ENCODE results near the gene PTP4A2.

PTP4A2 gene

GRCh38 chr1:31867546-31867945, 70.6 kb downstream of the PTP4A2 start:
- peaks cover 4% of the 10 kb centered on the region for H3K36me3 Mint-ChIP-seq (ENCODE audit: low read depth)
- peaks cover 3% of the 10 kb centered on the region for H3K27me3 Mint-ChIP-seq (ENCODE audit: low read depth)
- H3K4me3 Mint-ChIP-seq, result no peak overlapping the region
- H3K4me1 Mint-ChIP-seq, result no peaks in the 10 kb centered on the region
- TF ChIP-seq, protein P1, sequence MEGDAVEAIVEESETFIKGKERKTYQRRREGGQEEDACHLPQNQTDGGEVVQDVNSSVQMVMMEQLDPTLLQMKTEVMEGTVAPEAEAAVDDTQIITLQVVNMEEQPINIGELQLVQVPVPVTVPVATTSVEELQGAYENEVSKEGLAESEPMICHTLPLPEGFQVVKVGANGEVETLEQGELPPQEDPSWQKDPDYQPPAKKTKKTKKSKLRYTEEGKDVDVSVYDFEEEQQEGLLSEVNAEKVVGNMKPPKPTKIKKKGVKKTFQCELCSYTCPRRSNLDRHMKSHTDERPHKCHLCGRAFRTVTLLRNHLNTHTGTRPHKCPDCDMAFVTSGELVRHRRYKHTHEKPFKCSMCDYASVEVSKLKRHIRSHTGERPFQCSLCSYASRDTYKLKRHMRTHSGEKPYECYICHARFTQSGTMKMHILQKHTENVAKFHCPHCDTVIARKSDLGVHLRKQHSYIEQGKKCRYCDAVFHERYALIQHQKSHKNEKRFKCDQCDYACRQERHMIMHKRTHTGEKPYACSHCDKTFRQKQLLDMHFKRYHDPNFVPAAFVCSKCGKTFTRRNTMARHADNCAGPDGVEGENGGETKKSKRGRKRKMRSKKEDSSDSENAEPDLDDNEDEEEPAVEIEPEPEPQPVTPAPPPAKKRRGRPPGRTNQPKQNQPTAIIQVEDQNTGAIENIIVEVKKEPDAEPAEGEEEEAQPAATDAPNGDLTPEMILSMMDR (IDR thresholded peaks at IDR 0.05; ENCODE audit: unreplicated experiment in 3 of 3), result no peak
- peaks cover 3% of the 10 kb centered on the region for H3K9me3 Mint-ChIP-seq
- H3K27ac Mint-ChIP-seq, result no peak overlapping the region

DNA sequence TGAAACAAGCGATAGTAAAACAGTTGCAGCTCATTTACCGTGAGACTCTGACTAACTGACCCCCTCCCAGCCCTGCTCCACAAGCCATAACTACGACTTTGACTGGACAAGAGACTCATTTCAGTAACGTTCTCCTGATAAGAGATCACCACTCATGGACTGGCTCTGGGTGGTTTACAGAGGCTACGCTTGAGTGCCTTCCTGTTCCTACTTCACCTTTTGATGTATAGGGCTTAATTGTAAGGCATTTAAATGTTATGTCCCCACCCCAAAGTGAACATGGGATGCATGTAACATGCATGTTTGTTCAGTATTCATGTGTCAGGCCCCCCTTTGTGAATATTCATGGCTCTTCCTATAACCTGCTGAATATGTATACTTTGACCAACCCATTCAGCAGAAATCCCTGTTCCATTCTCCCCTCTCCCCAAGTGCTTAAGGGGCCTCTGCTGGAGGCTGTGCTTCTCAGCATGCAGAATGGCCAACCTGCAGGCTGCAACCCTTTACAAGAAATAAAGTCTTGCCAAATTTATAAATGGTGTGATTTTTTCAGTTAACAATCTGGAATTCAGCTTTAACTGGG, 71.6 kb downstream of the PTP4A2 start:
- H3K4me3 Mint-ChIP-seq, result no peak overlapping the region
- TF ChIP-seq, protein P1 (IDR thresholded peaks at IDR 0.05; ENCODE audit: unreplicated experiment in 3 of 3), result no peak
- H3K4me1 Mint-ChIP-seq, result no peaks in the 10 kb centered on the region
- peaks cover under 1% of the 10 kb centered on the region for H3K9me3 Mint-ChIP-seq
- H3K36me3 Mint-ChIP-seq (ENCODE audit: low read depth), result peaks cover under 1% of the 10 kb centered on the region
- peaks cover 3% of the 10 kb centered on the region for H3K27me3 Mint-ChIP-seq (ENCODE audit: low read depth)
- H3K27ac Mint-ChIP-seq, result no peak overlapping the region

- H3K36me3 Mint-ChIP-seq (ENCODE audit: low read depth), result no peaks in the 10 kb centered on the region
- H3K4me1 Mint-ChIP-seq, result no peaks in the 10 kb centered on the region
- H3K4me3 Mint-ChIP-seq, result no peak overlapping the region
- peaks cover 3% of the 10 kb centered on the region for H3K27me3 Mint-ChIP-seq (ENCODE audit: low read depth)
- no peaks in the 10 kb centered on the region for H3K9me3 Mint-ChIP-seq
- H3K27ac Mint-ChIP-seq, result no peak overlapping the region
- TF ChIP-seq, protein P1 (IDR thresholded peaks at IDR 0.05; ENCODE audit: unreplicated experiment in 3 of 3), result no peak
These were observed 72.3 kb downstream of the PTP4A2 start for GRCh38 chr1:31865728-31866449.

DNA sequence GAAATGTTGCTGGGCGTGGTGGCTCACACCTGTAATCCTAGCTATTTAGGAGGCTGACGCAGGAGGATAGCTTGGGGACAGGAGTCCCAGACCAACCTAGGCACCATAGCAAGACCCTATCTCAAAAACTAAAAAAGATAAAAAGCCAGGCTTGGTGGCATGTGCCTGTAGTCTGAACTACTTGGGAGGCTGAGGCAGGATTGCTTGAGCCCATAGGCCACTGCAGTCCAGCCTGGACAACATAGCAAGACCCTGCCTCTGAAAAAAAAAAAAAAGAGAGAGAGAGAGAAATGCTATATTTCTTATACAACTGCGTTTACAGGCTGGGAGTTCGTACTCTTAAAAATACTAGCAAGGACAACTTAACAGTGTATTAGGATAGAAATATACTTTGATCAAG, 76.1 kb downstream of the PTP4A2 start:
- TF ChIP-seq, protein P1 (IDR thresholded peaks at IDR 0.05; ENCODE audit: unreplicated experiment in 3 of 3), result no peak
- Mint-ChIP-seq H3K27ac (no peak overlapping the region), H3K9me3 (no peaks in the 10 kb centered on the region), H3K36me3 (ENCODE audit: low read depth) (no peaks in the 10 kb centered on the region), H3K27me3 (ENCODE audit: low read depth) (no peaks in the 10 kb centered on the region), H3K4me1 (no peaks in the 10 kb centered on the region), H3K4me3 (no peak overlapping the region)

- no peak overlapping the region for H3K27ac Mint-ChIP-seq
- no peaks in the 10 kb centered on the region for H3K4me1 Mint-ChIP-seq
- H3K27me3 Mint-ChIP-seq (ENCODE audit: low read depth), result no peaks in the 10 kb centered on the region
- TF ChIP-seq, protein P1 (IDR thresholded peaks at IDR 0.05; ENCODE audit: unreplicated experiment in 3 of 3), result no peak
- no peaks in the 10 kb centered on the region for H3K9me3 Mint-ChIP-seq
- no peak overlapping the region for H3K4me3 Mint-ChIP-seq
- no peaks in the 10 kb centered on the region for H3K36me3 Mint-ChIP-seq (ENCODE audit: low read depth)
These were observed 76.8 kb downstream of the PTP4A2 start for GRCh38 chr1:31861346-31861745.

GRCh38 chr1:31860581-31860980, 77.6 kb downstream of the PTP4A2 start:
- TF ChIP-seq, protein P1 (IDR thresholded peaks at IDR 0.05; ENCODE audit: unreplicated experiment in 3 of 3), result no peak
- Mint-ChIP-seq H3K27ac (no peak overlapping the region), H3K4me3 (no peak overlapping the region), H3K36me3 (ENCODE audit: low read depth) (no peaks in the 10 kb centered on the region), H3K9me3 (no peaks in the 10 kb centered on the region), H3K4me1 (no peaks in the 10 kb centered on the region), H3K27me3 (ENCODE audit: low read depth) (no peaks in the 10 kb centered on the region)
